K562 (cell line): ENCODE data around the gene NAV2. TPM values are rescaled to one million over a fixed set of nuclear protein-coding genes. Genes with fewer than 3 reads are reported as not detected.

Source experiments
- ATAC-seq: fragments of 200-7000 bp; cut with Tn5 transposase; 3 replicates; pipeline ENCODE4 v1.9.1; 2020; ENCODE audit warnings: moderate library complexity
- BruUV-seq: library from RNA; stranded (reverse); fragments of 400-500 nt; replicated peaks from 2 replicates; lab custom pipeline; 2021; lab: Mats Ljungman, UMichigan
- CTCF ChIA-PET: fragments of 300-600 bp; formaldehyde crosslinking; extraction: SDS; loops from one replicate; lab custom pipeline; 2021; ENCODE audit warnings: low intra/inter-chr PET ratio; lab: Yijun Ruan, JAX
- POLR2A ChIA-PET: fragments of 300-600, 350-650 bp; sonication (Branson Sonifier 250); formaldehyde crosslinking; extraction: SDS; loops from one replicate; lab custom pipeline; 2021; ENCODE audit warnings: antibody characterized with exemption, inconsistent platforms; lab: Yijun Ruan, JAX
- DNase-seq, 4 experiments: peaks; one replicate each; pipeline versions ENCODE4 v3.0.0 to v3.0.0-alpha.2; 2011 to 2018; ENCODE audit warnings: low spot score in 3 of 4, mixed read lengths in 3 of 4; ENCODE audit errors: extremely low read depth in 1 of 4
- FAIRE-seq: peaks from 2 replicates; lab custom pipeline; 2011; peaks lifted over from hg19 to GRCh38; lab: Jason Lieb, UNC
- H2AFZ ChIP-seq: 2 replicates; pipeline ENCODE4 v1.6.0; 2011; ENCODE audit warnings: low read depth, low read length, control low read depth, inconsistent platforms
- H3K27ac ChIP-seq: fragments of 200-600 bp; 3 replicates; pipeline ENCODE4 v1.8.0; 2011; ENCODE audit warnings: low read depth, mild to moderate bottlenecking, control low read depth, inconsistent platforms, low read length, moderate library complexity, mixed read lengths; ENCODE audit errors: extremely low read depth
- H3K27me3 ChIP-seq, 2 experiments: fragments of 300-600 bp in 1 of 2; 2 replicates in 1 of 2; 3 replicates in 1 of 2; pipeline versions ENCODE4 v1.6.0 to v1.8.0; 2011; ENCODE audit warnings: inconsistent platforms in 2 of 2, low read length in 2 of 2, mild to moderate bottlenecking in 1 of 2, mixed read lengths in 1 of 2, moderate library complexity in 1 of 2; ENCODE audit not compliant: control insufficient read depth in 2 of 2, insufficient read depth in 2 of 2
- H3K36me3 ChIP-seq: fragments of 300-600 bp; 3 replicates; pipeline ENCODE4 v1.8.0; 2011; ENCODE audit warnings: mild to moderate bottlenecking, low read length, inconsistent platforms; ENCODE audit not compliant: control insufficient read depth, insufficient read depth
- H3K4me1 ChIP-seq, 2 experiments: fragments of 200-600 bp in 1 of 2; replicated peaks in 1 of 2; 2 replicates in 1 of 2; 3 replicates in 1 of 2; pipeline versions ENCODE4 v1.5.1 to v1.8.0; 2011; ENCODE audit warnings: inconsistent platforms in 2 of 2, low read length in 2 of 2, mild to moderate bottlenecking in 1 of 2, mixed read lengths in 1 of 2, moderate library complexity in 1 of 2; ENCODE audit not compliant: control insufficient read depth in 2 of 2, insufficient read depth in 2 of 2
- H3K4me2 ChIP-seq: 2 replicates; pipeline ENCODE4 v1.6.1; 2011; ENCODE audit warnings: low read length, control low read depth, inconsistent platforms, mixed read lengths; ENCODE audit not compliant: insufficient read depth
- H3K4me3 ChIP-seq: fragments of 200-600 bp; sonication (generic), shearing (Covaris generic); 2 replicates; pipeline ENCODE4 v1.5.1; 2016; ENCODE audit warnings: control low read depth, inconsistent platforms
- H3K79me2 ChIP-seq: fragments of 200-600 bp; 3 replicates; pipeline ENCODE4 v1.8.0; 2011; ENCODE audit warnings: low read length, inconsistent platforms; ENCODE audit not compliant: control insufficient read depth, insufficient read depth
- H3K9ac ChIP-seq, 2 experiments: 2 replicates each; pipeline versions ENCODE4 v1.6.0 to v1.6.1; 2011; ENCODE audit warnings: low read depth in 2 of 2, low read length in 2 of 2, control low read depth in 1 of 2, inconsistent platforms in 1 of 2, mild to moderate bottlenecking in 1 of 2, mixed read lengths in 1 of 2; ENCODE audit not compliant: insufficient read depth in 1 of 2
- H3K9me1 ChIP-seq: one replicate; pipeline ENCODE4 v1.6.0; 2011; ENCODE audit warnings: inconsistent platforms, mild to moderate bottlenecking, low read length, moderate library complexity; ENCODE audit not compliant: control insufficient read depth, insufficient read depth
- H3K9me3 ChIP-seq: replicated peaks from 2 replicates; pipeline ENCODE4 v1.5.1; 2011; ENCODE audit warnings: low read depth, low read length, inconsistent platforms; ENCODE audit not compliant: control insufficient read depth, insufficient read depth
- H4K20me1 ChIP-seq: replicated peaks from 2 replicates; pipeline ENCODE4 v1.6.1; 2011; ENCODE audit warnings: low read length, inconsistent platforms, mixed read lengths; ENCODE audit not compliant: control insufficient read depth, insufficient read depth
- BCOR ChIP-seq: fragments of 450-650 bp; IDR thresholded peaks from 2 replicates; pipeline ENCODE4 v1.6.1; 2016
- BDP1 ChIP-seq: IDR thresholded peaks from 3 replicates; pipeline ENCODE4 v1.6.1; 2011; ENCODE audit not compliant: insufficient read length, insufficient read depth
- CBX1 ChIP-seq: sonication (generic); IDR thresholded peaks from 2 replicates; pipeline ENCODE4 v1.6.1; 2016; ENCODE audit warnings: antibody characterized with exemption, low read depth, mild to moderate bottlenecking
- CBX3 ChIP-seq, 2 experiments: IDR thresholded peaks; 1 replicate in 1 of 2; 2 replicates in 1 of 2; pipeline ENCODE4 v1.6.1; 2012; ENCODE audit warnings: inconsistent platforms in 2 of 2, low read length in 2 of 2, borderline replicate concordance in 1 of 2, control low read depth in 1 of 2
- MNT ChIP-seq, 2 experiments: fragments of 450-650 bp; conservative IDR thresholded peaks; 2 replicates each; pipeline ENCODE4 v1.6.1; 2017; ENCODE audit warnings: mild to moderate bottlenecking in 2 of 2, moderate library complexity in 2 of 2
- RBM25 ChIP-seq: fragments of 200-400 bp; formaldehyde crosslinking; IDR thresholded peaks from 2 replicates; pipeline ENCODE4 v1.6.1; 2018; ENCODE audit warnings: low read length, low read depth, moderate library complexity; ENCODE audit not compliant: severe bottlenecking
- YY1 ChIP-seq, 3 experiments: IDR thresholded peaks; 2 replicates each; pipeline ENCODE4 v1.6.1; 2011; ENCODE audit warnings: low read length in 2 of 3, mild to moderate bottlenecking in 2 of 3, moderate library complexity in 2 of 3, borderline replicate concordance in 1 of 3, control low read depth in 1 of 3, low read depth in 1 of 3; ENCODE audit not compliant: insufficient read depth in 3 of 3, insufficient replicate concordance in 2 of 3, control insufficient read depth in 1 of 3, insufficient read length in 1 of 3; ENCODE audit errors: extremely low read depth in 1 of 3
- ZNF12 ChIP-seq: sonication (generic); formaldehyde crosslinking; IDR thresholded peaks from 2 replicates; pipeline ENCODE4 v1.4.0; 2020; ENCODE audit warnings: mild to moderate bottlenecking, missing genetic modification reagents
- in situ Hi-C: fragments of 300-500 bp; cut with MboI; formaldehyde crosslinking; loops from 4 replicates; pipeline ENCODE4 v1.15.0; 2018; ENCODE audit warnings: inconsistent platforms, mixed read lengths
- intact Hi-C: fragments of 100-400 bp; cut with micrococcal nuclease; formaldehyde crosslinking; loops from 2 replicates; pipeline ENCODE4 v1.14.2; 2022
- polyA plus RNA-seq, 8 experiments: library from polyadenylated mRNA; depleted of rRNA in 4 of 8; stranded (reverse) in 5 of 8; unstranded in 3 of 8; fragments of >200 nt; fragmentation: Nextera tagmentation in 2 of 8; fragmentation: Illumina TruSeq in 1 of 8; extraction: Ambion mirVana in 2 of 8; extraction: Trizol in 1 of 8; gene quantifications; 2 replicates each; pipeline versions ENCODE4 v1.2.1 to v1.2.3, GENCODE V29; 2011 to 2014; ENCODE audit warnings: inconsistent platforms in 1 of 8, missing spikeins in 1 of 8
- total RNA-seq, 7 experiments: library from RNA; depleted of rRNA in 6 of 7; stranded (reverse); fragments of >200 nt in 6 of 7; fragmentation: Illumina TruSeq in 2 of 7; extraction: Trizol in 2 of 7; gene quantifications; 2 replicates each; pipeline versions ENCODE4 v1.2.1 to v1.2.3, GENCODE V29; 2011 to 2021; ENCODE audit warnings: low replicate concordance in 1 of 7

The NAV2 gene
- total and polyA plus RNA-seq, 9 of the 15 experiments (the other 6 are each of a cell fraction or from before 2014, with no cell fraction given), result 0.03 to 0.35 (median 0.05) TPM

DNA sequence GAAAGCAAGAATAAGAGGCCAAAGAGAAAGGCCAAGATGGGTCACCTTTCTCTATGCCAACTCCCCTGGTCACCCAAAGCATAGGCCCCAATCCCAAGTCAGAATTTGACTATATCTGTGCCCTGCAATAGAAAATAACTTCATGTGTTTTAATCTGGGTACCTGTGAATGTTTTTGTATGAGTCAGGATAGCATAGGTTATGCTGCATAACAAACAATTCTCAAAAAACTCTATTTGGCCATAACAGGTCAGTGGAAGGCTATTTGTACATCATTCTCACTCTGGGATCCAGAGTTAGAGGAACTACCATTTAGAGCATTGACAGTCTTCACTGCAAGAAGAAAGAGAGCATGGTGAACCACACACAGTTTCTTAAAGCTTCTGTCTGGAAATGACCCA, 280.4 kb downstream of the NAV2 start:
- TF ChIP-seq MNT (conservative IDR thresholded peaks at IDR 0.05), result no peak
- TF ChIP-seq RBM25, result peak; percentile 77
- no peak for TF ChIP-seq BDP1
- no peak for TF ChIP-seq CBX1
- TF ChIP-seq CBX3 (IDR thresholded peaks at IDR 0.05; ENCODE audit: borderline replicate concordance in 1 of 2, low read length in 2 of 2), result peak in 1 of 2 experiments; percentile 49; a peak in 2 of 3 replicates
- TF ChIP-seq YY1 (IDR thresholded peaks at IDR 0.05; ENCODE audit: borderline replicate concordance in 1 of 3, control insufficient read depth in 1 of 3, extremely low read depth in 1 of 3, insufficient read depth in 3 of 3, insufficient read length in 1 of 3, insufficient replicate concordance in 2 of 3, low read depth in 1 of 3, low read length in 2 of 3), result no peak
- TF ChIP-seq BCOR, result peak; percentile 66
- peak; percentile 77; the same call in 1 of the 2 replicates for TF ChIP-seq ZNF12 (CRISPR knock-in tag)
- TF ChIP-seq, all 486 proteins: peak for 4
- DNase-seq, result no peak
- Histone ChIP-seq H3K27ac (no peak overlapping the region), H3K4me3 (no peak overlapping the region), H3K4me2 (no peak overlapping the region), H2AFZ (no peak overlapping the region), H3K79me2 (no peaks in the 10 kb centered on the region), H3K4me1 (peaks cover 4 to 18% of the 10 kb centered on the region in 2 experiments; a peak in 4 of 5 replicates), H3K36me3 (no peaks in the 10 kb centered on the region), H3K9ac (no peak overlapping the region), H4K20me1 (no peaks in the 10 kb centered on the region), H3K9me1 (no peaks in the 10 kb centered on the region), H3K27me3 (no peaks in the 10 kb centered on the region), H3K9me3 (peaks cover 4% of the 10 kb centered on the region; the same call in 1 of the 2 replicates)
- intact Hi-C loops (no loop called here), in situ Hi-C loops (no loop called here)
- no peak for ATAC-seq
- ChIA-PET POLR2A (no interaction called here), CTCF (no interaction called here)
- no peak for FAIRE-seq
- BruUV-seq, result no TSS peak
